ENCODE results near the gene CTDNEP1. TPM values are rescaled to one million over a fixed set of nuclear protein-coding genes. Genes with fewer than 3 reads are reported as not detected.

CTDNEP1 gene
- total RNA-seq, 1 donor from 2014 or later, result 64.6 TPM

- peaks cover 45% of the 10 kb centered on the region for H3K4me1 ChIP-seq
- peak overlapping the region; percentile 28 to 35 for H3K4me3 ChIP-seq
- TF ChIP-seq CTCF (IDR thresholded peaks at IDR 0.05) (no peak), POLR2A (IDR thresholded peaks at IDR 0.05) (no peak)
- H3K27ac ChIP-seq, result no peak overlapping the region
- H3K36me3 ChIP-seq, result no peaks in the 10 kb centered on the region
- no peaks in the 10 kb centered on the region for H3K27me3 ChIP-seq
- H3K9me3 ChIP-seq, result no peaks in the 10 kb centered on the region
- DNase-seq (ENCODE audit: extremely low spot score in 2 of 2), result no peak
- intact Hi-C loops (cut with DNase I), result no loop called here
Measured at GRCh38 chr17:7293816-7294613, 42.5 kb upstream of the CTDNEP1 start.

- Histone ChIP-seq H3K4me1 (peaks cover 45% of the 10 kb centered on the region), H3K36me3 (no peaks in the 10 kb centered on the region), H3K27ac (no peak overlapping the region), H3K27me3 (no peaks in the 10 kb centered on the region), H3K9me3 (no peaks in the 10 kb centered on the region), H3K4me3 (no peak overlapping the region)
- intact Hi-C loops (cut with DNase I), result no loop called here
- no peak for TF ChIP-seq POLR2A (IDR thresholded peaks at IDR 0.05)
- TF ChIP-seq POLR2AphosphoS5 (IDR thresholded peaks at IDR 0.05; ENCODE audit: insufficient read depth in 1 of 2, low read depth in 1 of 2), result no peak
- no peak for TF ChIP-seq CTCF (IDR thresholded peaks at IDR 0.05)
- no peak for DNase-seq (ENCODE audit: extremely low spot score in 2 of 2)
Measured at GRCh38 chr17:7293159-7293558, 41.6 kb upstream of the CTDNEP1 start.

- no peaks in the 10 kb centered on the region for H3K27me3 ChIP-seq
- TF ChIP-seq POLR2AphosphoS5 (IDR thresholded peaks at IDR 0.05; ENCODE audit: insufficient read depth in 1 of 2, low read depth in 1 of 2), result peak in 1 of 2 donors; percentile 36
- no peak for TF ChIP-seq POLR2A (IDR thresholded peaks at IDR 0.05)
- TF ChIP-seq CTCF (IDR thresholded peaks at IDR 0.05), result no peak
- H3K4me3 ChIP-seq, result no peak overlapping the region
- intact Hi-C loops (cut with DNase I), result no loop called here
- H3K27ac ChIP-seq, result no peak overlapping the region
- H3K9me3 ChIP-seq, result no peaks in the 10 kb centered on the region
- peaks cover 45% of the 10 kb centered on the region for H3K4me1 ChIP-seq
- DNase-seq (ENCODE audit: extremely low spot score in 2 of 2), result no peak
- no peaks in the 10 kb centered on the region for H3K36me3 ChIP-seq
Measured at GRCh38 chr17:7292729-7293128, 41.2 kb upstream of the CTDNEP1 start.

- no peaks in the 10 kb centered on the region for H3K36me3 ChIP-seq
- DNase-seq (ENCODE audit: extremely low spot score in 2 of 2), result no peak
- no peak for TF ChIP-seq POLR2A (IDR thresholded peaks at IDR 0.05)
- no peak for TF ChIP-seq CTCF (IDR thresholded peaks at IDR 0.05)
- TF ChIP-seq POLR2AphosphoS5 (IDR thresholded peaks at IDR 0.05; ENCODE audit: insufficient read depth in 1 of 2, low read depth in 1 of 2), result no peak
- no peak overlapping the region for H3K4me3 ChIP-seq
- no peaks in the 10 kb centered on the region for H3K9me3 ChIP-seq
- H3K27me3 ChIP-seq, result no peaks in the 10 kb centered on the region
- H3K27ac ChIP-seq, result no peak overlapping the region
- intact Hi-C loops (cut with DNase I), result no loop called here
- H3K4me1 ChIP-seq, result peaks cover 45% of the 10 kb centered on the region
Measured at GRCh38 chr17:7292194-7292593, 40.7 kb upstream of the CTDNEP1 start.

GRCh38 chr17:7290685-7291084 lies 39.2 kb upstream of the CTDNEP1 start:
- DNase-seq (ENCODE audit: extremely low spot score in 2 of 2), result no peak
- intact Hi-C loops (cut with DNase I), result no loop called here
- H3K4me3 ChIP-seq, result no peak overlapping the region
- H3K9me3 ChIP-seq, result no peaks in the 10 kb centered on the region
- no peak for TF ChIP-seq CTCF (IDR thresholded peaks at IDR 0.05)
- TF ChIP-seq POLR2A (IDR thresholded peaks at IDR 0.05), result no peak
- no peak for TF ChIP-seq POLR2AphosphoS5 (IDR thresholded peaks at IDR 0.05; ENCODE audit: insufficient read depth in 1 of 2, low read depth in 1 of 2)
- H3K27ac ChIP-seq, result no peak overlapping the region
- H3K27me3 ChIP-seq, result no peaks in the 10 kb centered on the region
- no peaks in the 10 kb centered on the region for H3K36me3 ChIP-seq
- H3K4me1 ChIP-seq, result peaks cover 33% of the 10 kb centered on the region

Measured in vagina (tissue), 2 donors.